Astrocyte (in vitro differentiated cells and primary cell): ENCODE results near the gene OSBPL5. TPM values are rescaled to one million over a fixed set of nuclear protein-coding genes. Genes with fewer than 3 reads are reported as not detected.
A peak's percentile ranks its signal among the peaks of the same experiment; 100 is the strongest.

ENCODE experiments used
- DNase-seq: peaks from one replicate; pipeline ENCODE4 v3.0.0-alpha.2; 2010; ENCODE audit warnings: low read depth
- FAIRE-seq: peaks from 2 replicates; lab custom pipeline; 2011; peaks lifted over from hg19 to GRCh38; lab: Jason Lieb, UNC
- H2AFZ ChIP-seq: 2 replicates; pipeline ENCODE4 v1.6.0; 2012; ENCODE audit warnings: low read depth, low read length, inconsistent platforms
- H3K27ac ChIP-seq: 2 replicates; pipeline ENCODE4 v1.5.1; 2011; ENCODE audit warnings: low read depth, low read length, inconsistent platforms
- H3K27me3 ChIP-seq: 2 replicates; pipeline ENCODE4 v1.6.0; 2011; ENCODE audit warnings: low read length, inconsistent platforms; ENCODE audit not compliant: insufficient read depth
- H3K36me3 ChIP-seq: 2 replicates; pipeline ENCODE4 v1.5.1; 2011; ENCODE audit warnings: low read length, inconsistent platforms; ENCODE audit not compliant: insufficient read depth
- H3K4me1 ChIP-seq: 2 replicates; pipeline ENCODE4 v1.5.1; 2011; ENCODE audit warnings: low read length, inconsistent platforms; ENCODE audit not compliant: insufficient read depth
- H3K4me2 ChIP-seq: 2 replicates; pipeline ENCODE4 v1.6.0; 2012; ENCODE audit warnings: low read length, inconsistent platforms
- H3K4me3 ChIP-seq: 2 replicates; pipeline ENCODE4 v1.5.1; 2011; ENCODE audit warnings: low read depth, mild to moderate bottlenecking, low read length, inconsistent platforms; ENCODE audit not compliant: insufficient read depth
- H3K79me2 ChIP-seq: 2 replicates; pipeline ENCODE4 v1.6.0; 2012; ENCODE audit warnings: mild to moderate bottlenecking, low read length, inconsistent platforms; ENCODE audit not compliant: insufficient read depth
- H3K9ac ChIP-seq: 2 replicates; pipeline ENCODE4 v1.6.0; 2012; ENCODE audit warnings: mild to moderate bottlenecking, low read length, inconsistent platforms
- H3K9me3 ChIP-seq: 2 replicates; pipeline ENCODE4 v1.5.1; 2012; ENCODE audit warnings: low read depth, mild to moderate bottlenecking, low read length, inconsistent platforms; ENCODE audit not compliant: insufficient read depth
- H4K20me1 ChIP-seq: 2 replicates; pipeline ENCODE4 v1.6.0; 2012; ENCODE audit warnings: low read length, inconsistent platforms; ENCODE audit not compliant: insufficient read depth
- H3K27ac Mint-ChIP-seq: one replicate; pipeline ENCODE4 v1.8.0; 2021; ENCODE audit warnings: mild to moderate bottlenecking, mixed read lengths; ENCODE audit not compliant: unreplicated experiment
- H3K27me3 Mint-ChIP-seq: one replicate; pipeline ENCODE4 v1.8.0; 2021; ENCODE audit warnings: low read depth, mixed read lengths; ENCODE audit not compliant: unreplicated experiment
- H3K36me3 Mint-ChIP-seq: one replicate; pipeline ENCODE4 v1.8.0; 2021; ENCODE audit warnings: low read depth, mixed read lengths; ENCODE audit not compliant: unreplicated experiment
- H3K4me1 Mint-ChIP-seq: one replicate; pipeline ENCODE4 v1.8.0; 2021; ENCODE audit warnings: low read depth, mixed read lengths; ENCODE audit not compliant: unreplicated experiment
- H3K4me3 Mint-ChIP-seq: one replicate; pipeline ENCODE4 v1.8.0; 2021; ENCODE audit warnings: mild to moderate bottlenecking, moderate library complexity, mixed read lengths; ENCODE audit not compliant: unreplicated experiment
- H3K9me3 Mint-ChIP-seq: one replicate; pipeline ENCODE4 v1.8.0; 2021; ENCODE audit warnings: mild to moderate bottlenecking, mixed read lengths; ENCODE audit not compliant: unreplicated experiment
- EZH2 ChIP-seq: IDR thresholded peaks from 2 replicates; pipeline ENCODE4 v1.6.1; 2012; ENCODE audit warnings: mild to moderate bottlenecking, low read length, inconsistent platforms; ENCODE audit not compliant: insufficient read depth
- total RNA-seq: library from RNA; stranded (reverse); gene quantifications from 2 replicates; pipeline ENCODE4 v1.2.1, GENCODE V29; 2021
- TF ChIP-seq, protein P1 (sequence below): IDR thresholded peaks from 2 replicates; pipeline ENCODE4 v1.5.1; 2011; ENCODE audit warnings: low read depth, mild to moderate bottlenecking, inconsistent platforms, low read length, moderate library complexity; ENCODE audit not compliant: insufficient read depth

OSBPL5 gene
- total RNA-seq, 1 donor from 2014 or later = 29.0 TPM

DNA sequence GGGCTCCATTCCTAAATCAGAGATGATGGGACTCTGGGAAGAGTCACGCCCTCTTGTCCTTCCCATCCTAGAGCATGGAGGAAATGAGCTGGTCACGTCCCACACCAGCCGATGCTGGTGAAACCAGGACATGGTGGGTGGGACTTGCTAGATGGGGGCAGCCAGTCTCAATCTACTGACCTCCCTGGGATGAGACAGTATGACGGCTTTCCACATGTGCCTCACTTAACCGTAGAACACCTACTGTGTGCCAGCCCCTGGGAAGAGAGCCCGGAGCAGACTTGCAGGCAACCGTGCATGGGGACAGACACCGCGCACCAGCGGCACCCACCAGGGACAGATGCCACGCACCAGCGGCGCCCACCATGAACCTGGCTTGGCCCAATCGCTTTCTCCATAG is 3.8 kb downstream of the OSBPL5 start:
- H3K36me3 Mint-ChIP-seq = peaks cover 6% of the 10 kb centered on the region
- no peak for FAIRE-seq
- H3K36me3 ChIP-seq = no peaks in the 10 kb centered on the region
- H3K27ac ChIP-seq = no peak overlapping the region
- no peak for DNase-seq
- no peak overlapping the region for H3K4me3 ChIP-seq
- H3K4me1 Mint-ChIP-seq = peaks cover 33% of the 10 kb centered on the region
- H3K27me3 ChIP-seq = no peaks in the 10 kb centered on the region
- H2AFZ ChIP-seq = no peak overlapping the region
- TF ChIP-seq, protein P1, sequence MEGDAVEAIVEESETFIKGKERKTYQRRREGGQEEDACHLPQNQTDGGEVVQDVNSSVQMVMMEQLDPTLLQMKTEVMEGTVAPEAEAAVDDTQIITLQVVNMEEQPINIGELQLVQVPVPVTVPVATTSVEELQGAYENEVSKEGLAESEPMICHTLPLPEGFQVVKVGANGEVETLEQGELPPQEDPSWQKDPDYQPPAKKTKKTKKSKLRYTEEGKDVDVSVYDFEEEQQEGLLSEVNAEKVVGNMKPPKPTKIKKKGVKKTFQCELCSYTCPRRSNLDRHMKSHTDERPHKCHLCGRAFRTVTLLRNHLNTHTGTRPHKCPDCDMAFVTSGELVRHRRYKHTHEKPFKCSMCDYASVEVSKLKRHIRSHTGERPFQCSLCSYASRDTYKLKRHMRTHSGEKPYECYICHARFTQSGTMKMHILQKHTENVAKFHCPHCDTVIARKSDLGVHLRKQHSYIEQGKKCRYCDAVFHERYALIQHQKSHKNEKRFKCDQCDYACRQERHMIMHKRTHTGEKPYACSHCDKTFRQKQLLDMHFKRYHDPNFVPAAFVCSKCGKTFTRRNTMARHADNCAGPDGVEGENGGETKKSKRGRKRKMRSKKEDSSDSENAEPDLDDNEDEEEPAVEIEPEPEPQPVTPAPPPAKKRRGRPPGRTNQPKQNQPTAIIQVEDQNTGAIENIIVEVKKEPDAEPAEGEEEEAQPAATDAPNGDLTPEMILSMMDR = no peak
- TF ChIP-seq EZH2 = no peak
- peaks cover 5% of the 10 kb centered on the region for H3K27me3 Mint-ChIP-seq
- H3K27ac Mint-ChIP-seq = no peak overlapping the region
- H3K4me1 ChIP-seq = peaks cover 36% of the 10 kb centered on the region
- H4K20me1 ChIP-seq = peaks cover 80% of the 10 kb centered on the region
- H3K4me3 Mint-ChIP-seq = peak overlapping the region; percentile 78
- H3K9me3 ChIP-seq = no peaks in the 10 kb centered on the region
- peaks cover 83% of the 10 kb centered on the region for H3K79me2 ChIP-seq
- peak overlapping the region; percentile 95 for H3K4me2 ChIP-seq
- H3K9ac ChIP-seq = no peak overlapping the region
- H3K9me3 Mint-ChIP-seq = no peaks in the 10 kb centered on the region

DNA sequence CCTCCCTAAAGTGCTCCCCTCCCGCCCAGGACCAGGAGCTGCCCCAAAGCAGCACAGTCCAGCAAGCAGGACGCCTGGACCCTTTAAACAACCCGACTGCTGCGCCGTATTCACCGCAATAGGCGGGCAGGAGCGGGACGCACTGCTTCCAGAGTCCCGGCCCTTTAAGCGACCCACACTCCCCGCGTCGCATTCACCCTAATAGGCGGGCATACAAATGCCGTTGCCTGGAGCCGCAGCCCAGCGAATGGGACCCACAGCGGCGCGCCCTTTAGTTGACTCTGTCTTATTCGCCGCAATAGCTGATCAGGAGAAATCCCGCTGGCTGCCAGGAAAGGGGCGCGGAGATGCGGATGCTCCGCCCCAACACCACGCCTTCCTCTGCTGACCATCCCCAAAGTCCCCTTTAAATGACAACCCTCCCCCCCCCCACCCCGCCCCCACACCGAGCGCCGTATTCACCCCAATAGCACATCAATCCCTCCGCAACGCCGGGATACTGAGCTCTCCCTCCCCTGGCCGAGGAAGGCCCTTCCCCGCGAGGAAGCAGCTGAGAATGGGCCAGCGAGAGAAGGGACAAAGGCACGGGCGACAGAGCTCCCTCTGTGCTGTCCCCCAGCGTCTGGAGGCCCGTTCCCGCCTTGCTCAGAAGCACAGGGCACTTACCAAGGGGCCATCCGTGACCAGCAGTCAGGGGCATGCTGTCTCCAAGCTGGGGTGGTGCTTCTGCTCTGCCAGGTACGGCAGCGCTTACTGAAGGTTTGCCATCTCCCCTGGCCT is 4.7 kb downstream of the OSBPL5 start:
- no peaks in the 10 kb centered on the region for H3K9me3 Mint-ChIP-seq
- no peaks in the 10 kb centered on the region for H3K27me3 Mint-ChIP-seq
- Histone ChIP-seq H3K79me2 (peaks cover 91% of the 10 kb centered on the region), H3K27ac (no peak overlapping the region), H4K20me1 (peaks cover 89% of the 10 kb centered on the region), H2AFZ (peak overlapping the region; percentile 53), H3K27me3 (no peaks in the 10 kb centered on the region), H3K4me3 (peak overlapping the region; percentile 59), H3K4me1 (peaks cover 43% of the 10 kb centered on the region), H3K9me3 (no peaks in the 10 kb centered on the region), H3K36me3 (no peaks in the 10 kb centered on the region), H3K4me2 (peak overlapping the region; percentile 95), H3K9ac (peak overlapping the region; percentile 70)
- no peak for FAIRE-seq
- TF ChIP-seq, protein P1 = no peak
- TF ChIP-seq EZH2 = no peak
- H3K27ac Mint-ChIP-seq = no peak overlapping the region
- H3K4me3 Mint-ChIP-seq = peak overlapping the region; percentile 78
- peak; percentile 87 for DNase-seq
- H3K36me3 Mint-ChIP-seq = peaks cover 6% of the 10 kb centered on the region
- peaks cover 31% of the 10 kb centered on the region for H3K4me1 Mint-ChIP-seq
